Stimulated activated CD4-positive, alpha-beta T cell treated with anti-CD3 and anti-CD28 coated beads, Interleukin-1b, Interleukin-23, amount 100 ng/mL, for 48 hours (primary cell): ENCODE data around the gene SUGCT.

Source experiments
- DNase-seq: peaks from one replicate; pipeline ENCODE4 v3.0.0-alpha.2; 2020

SUGCT gene

DNA sequence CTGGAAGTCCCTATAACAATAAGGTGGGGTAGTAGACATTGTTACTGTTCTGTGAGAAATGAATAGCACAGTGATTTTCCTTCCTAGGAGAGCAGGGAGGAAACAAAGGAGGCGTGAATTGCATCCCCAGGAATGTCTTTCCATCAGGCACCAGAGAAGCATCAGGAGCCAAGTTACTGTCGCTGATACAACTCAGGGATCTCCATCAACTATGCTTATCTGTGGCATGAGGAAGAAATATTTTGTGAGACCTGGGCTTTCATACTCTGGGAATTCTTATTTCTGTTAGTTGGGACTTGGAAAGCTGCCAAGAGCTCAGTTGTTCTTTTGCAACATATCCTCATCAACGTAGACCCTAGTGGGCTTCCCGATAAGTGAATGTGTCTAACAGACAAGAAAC, 622.3 kb downstream of the SUGCT start:
- no peak for DNase-seq

DNA sequence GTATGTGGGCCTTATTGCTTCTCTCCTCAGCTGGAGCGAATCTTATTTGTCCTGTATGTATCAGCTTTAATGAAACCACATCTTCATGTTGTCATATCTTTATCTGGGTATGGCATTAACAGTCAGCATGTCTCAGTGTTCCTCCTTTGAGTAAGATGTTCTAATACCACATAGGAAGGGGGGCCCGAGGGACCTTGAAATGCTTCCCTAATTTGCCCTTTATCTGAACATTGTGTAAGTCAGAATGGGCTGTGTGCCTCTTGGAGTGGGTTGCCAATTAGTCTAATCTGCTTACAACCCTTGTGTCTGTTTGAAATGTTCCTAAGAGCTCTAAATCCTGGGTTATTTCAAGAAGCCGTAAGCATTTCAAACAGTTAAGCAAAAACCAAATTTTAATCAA, 623.8 kb downstream of the SUGCT start:
- DNase-seq, result no peak

DNA sequence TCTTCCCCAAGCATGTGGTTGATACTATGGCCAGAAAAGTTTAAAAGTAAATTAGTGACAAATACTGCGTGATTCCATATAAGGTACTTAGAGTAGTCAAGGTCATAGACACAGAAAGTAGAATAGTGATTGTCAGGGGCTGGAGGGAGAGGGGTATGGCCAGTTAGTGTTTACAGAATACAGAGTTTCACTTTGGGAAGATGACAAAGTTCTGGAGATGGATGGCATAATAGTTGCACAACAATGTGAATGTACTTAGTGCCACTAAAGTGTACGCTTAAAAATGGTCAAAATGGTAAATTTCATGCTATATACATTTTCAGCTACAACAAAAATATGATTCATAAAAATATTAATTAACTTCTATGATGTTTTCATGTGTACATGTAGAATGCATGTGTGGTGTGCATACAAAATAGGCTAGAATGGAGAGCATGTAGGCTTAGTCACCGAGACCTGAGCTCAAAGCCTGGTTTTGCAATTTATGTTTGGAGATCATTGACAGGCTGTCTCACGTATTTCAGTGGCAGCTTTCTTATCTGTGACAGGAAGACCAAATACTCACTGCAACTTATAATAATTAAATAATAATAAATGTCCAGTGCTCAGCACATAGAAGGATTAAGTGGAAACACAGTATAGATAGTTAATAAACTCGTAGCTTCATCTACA, 625.6 kb downstream of the SUGCT start:
- no peak for DNase-seq

DNA sequence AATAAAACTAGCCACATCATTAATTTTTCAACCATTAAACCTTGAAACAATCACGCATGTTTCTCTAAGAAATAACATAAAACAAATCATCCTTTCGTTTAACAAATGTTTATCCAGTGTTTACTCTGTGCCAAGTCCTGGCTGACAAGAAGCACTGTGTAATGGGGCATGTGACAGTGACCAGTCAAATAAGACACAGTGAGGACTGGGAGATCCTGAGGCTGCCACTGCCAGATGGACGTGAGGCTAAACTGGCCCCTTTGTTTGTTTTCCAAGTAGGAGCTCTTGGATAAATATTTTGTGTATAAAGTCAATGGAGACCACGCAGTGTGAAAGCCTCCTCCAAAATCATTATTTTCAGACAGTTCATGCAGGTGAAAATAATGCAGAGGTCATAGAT, 626.2 kb downstream of the SUGCT start:
- DNase-seq, result no peak

GRCh38 chr7:40761762-40762560, 627.2 kb downstream of the SUGCT start:
- no peak for DNase-seq

- DNase-seq, result no peak
Observed at GRCh38 chr7:40763319-40764287, 628.8 kb downstream of the SUGCT start.

DNA sequence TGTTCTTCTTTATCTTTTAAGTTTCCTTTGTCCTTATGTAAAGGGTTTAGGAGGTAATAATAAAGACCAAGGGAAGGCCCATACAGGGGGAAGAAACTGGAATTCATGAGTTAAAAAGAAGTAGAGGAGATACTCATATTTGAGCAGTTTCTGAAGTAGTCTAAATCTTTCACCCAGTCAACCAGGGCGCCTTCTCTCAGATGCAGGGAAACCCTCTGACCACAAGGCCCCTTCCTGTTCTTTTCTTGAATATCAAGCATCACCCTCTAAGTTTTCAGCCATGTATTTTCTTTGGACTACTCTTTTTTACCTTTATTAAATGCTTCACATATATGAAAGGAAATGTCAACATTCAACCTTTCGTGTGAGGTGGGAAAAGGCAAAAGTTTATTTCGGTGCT, 630.8 kb downstream of the SUGCT start:
- no peak for DNase-seq

GRCh38 chr7:40772096-40772495, 637.3 kb downstream of the SUGCT start:
- DNase-seq, result no peak

- DNase-seq, result no peak
Observed at GRCh38 chr7:40773656-40774055, 638.9 kb downstream of the SUGCT start.

- no peak for DNase-seq
Observed at GRCh38 chr7:40775877-40776276, 641.1 kb downstream of the SUGCT start.

- DNase-seq, result no peak
Observed at GRCh38 chr7:40777730-40778312, 643.0 kb downstream of the SUGCT start.

- DNase-seq, result no peak
Observed at GRCh38 chr7:40780460-40780859, 645.7 kb downstream of the SUGCT start.

GRCh38 chr7:40782836-40783235, 648.0 kb downstream of the SUGCT start:
- no peak for DNase-seq

GRCh38 chr7:40784176-40784575, 649.4 kb downstream of the SUGCT start:
- DNase-seq, result no peak

- no peak for DNase-seq
Observed at GRCh38 chr7:40786909-40787308, 652.1 kb downstream of the SUGCT start.

GRCh38 chr7:40793132-40793531, 658.3 kb downstream of the SUGCT start:
- no peak for DNase-seq

DNA sequence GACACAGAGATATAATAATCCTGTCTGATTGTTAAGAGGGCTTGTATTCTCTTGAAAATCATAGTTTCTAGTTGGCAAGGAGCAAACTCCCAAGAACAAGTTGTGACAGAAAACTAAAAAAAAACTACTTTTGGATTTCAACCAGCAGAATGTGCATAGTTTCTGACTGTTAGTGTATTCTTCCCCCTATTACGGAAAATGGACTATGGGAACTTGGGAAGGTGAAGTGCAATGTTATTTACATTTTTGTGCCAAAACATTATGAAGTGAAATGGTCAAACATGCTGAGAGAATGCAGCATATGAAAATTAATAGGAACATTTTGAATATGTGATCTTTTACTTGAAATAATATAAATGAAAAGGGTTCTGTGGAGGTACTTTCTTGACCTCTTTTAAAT, 660.8 kb downstream of the SUGCT start:
- DNase-seq, result no peak

GRCh38 chr7:40796723-40797122, 661.9 kb downstream of the SUGCT start:
- DNase-seq, result no peak

- no peak for DNase-seq
Observed at GRCh38 chr7:40798613-40799012, 663.8 kb downstream of the SUGCT start.

DNA sequence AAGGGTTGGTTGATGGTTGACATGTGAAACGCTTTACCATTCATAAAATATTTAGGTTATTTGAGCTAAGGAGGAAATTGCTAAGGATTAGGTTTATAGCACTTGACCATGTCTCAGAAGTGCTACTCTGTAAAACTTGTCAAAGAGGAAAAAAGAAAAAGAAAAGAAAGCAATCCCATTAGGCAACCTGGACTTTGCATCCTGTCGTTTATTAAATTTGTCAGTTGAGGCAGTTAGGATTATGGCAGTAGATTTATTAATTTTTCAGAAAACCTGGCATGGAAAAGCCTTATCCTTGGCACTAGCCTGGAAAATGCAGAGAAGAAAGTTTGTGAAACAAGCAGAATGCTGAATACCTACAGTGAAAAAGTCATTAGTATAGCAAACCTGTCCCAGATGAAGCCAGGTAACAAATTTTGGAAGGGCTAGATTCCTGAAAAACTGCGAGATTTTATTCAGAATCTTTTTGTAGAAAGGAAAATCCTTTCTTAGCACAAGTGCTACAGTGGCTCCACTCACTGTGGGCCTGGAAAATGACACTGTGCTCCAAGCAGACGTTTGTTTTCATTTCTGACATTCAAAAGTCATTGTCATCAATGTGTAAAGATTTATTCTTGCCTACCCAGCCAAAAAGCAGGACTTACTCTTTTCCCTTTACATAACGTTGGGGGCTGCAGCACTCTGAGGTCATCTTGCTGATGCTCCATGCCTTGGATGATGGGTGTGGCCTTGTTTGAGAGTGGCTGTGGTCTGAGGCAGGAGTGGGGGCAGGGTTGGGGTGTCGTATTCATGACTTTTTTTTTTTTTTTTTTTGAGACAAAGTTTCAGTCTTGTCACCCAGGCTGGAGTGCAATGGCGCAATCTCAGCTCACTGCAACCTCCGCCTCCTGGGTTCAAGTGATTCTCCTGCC, 664.9 kb downstream of the SUGCT start:
- no peak for DNase-seq

- DNase-seq, result no peak
Observed at GRCh38 chr7:40800771-40801170, 666.0 kb downstream of the SUGCT start.

GRCh38 chr7:40802497-40802896, 667.7 kb downstream of the SUGCT start:
- no peak for DNase-seq
